Stimulated activated CD4-positive, alpha-beta T cell treated with anti-CD3 and anti-CD28 coated beads, TNF-alpha, amount 100 ng/mL, for 48 hours (primary cell): ENCODE results near the gene TRMT112.

Source experiments
- DNase-seq, 3 donors: peaks; one replicate each; pipeline ENCODE4 v3.0.0-alpha.2; 2020; ENCODE audit warnings: low read depth in 3 of 3

TRMT112 gene

DNA sequence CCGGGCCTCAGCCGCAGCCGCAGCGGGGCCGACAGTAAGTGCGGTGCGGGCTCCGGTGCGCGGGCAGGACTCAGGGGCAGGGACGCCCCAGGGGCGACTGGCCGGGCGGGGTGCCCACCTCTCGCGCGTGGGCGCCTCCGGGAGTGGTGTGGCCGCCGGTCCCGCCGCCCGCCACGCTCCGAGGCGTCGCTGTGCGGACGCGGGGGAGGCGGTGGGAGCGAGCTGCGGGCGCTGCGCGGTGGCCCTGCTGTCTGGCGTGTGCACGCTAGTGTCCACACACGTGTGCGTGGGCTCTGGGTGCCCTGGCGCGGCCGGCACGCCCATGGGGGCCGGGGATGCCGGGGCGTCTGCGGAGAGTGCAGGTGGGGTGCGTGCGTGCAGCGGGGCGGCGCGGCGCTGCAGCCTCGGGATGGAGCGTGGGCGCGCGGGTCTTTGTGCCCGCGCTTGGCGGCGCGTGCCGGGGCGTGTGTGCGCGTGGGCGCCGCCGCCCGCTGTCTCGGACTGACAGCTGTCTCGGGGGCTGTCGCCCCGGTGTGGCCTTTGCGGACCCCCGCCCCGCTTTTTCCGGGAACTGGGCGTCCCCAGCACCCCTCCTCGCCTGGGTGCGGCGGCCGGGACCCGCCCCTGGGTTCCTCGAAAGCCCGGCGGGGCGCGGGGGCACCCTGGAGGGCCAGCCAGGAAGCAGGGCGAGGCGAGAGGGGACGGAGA, 25.5 kb downstream of the TRMT112 start:
- DNase-seq: no peak

DNA sequence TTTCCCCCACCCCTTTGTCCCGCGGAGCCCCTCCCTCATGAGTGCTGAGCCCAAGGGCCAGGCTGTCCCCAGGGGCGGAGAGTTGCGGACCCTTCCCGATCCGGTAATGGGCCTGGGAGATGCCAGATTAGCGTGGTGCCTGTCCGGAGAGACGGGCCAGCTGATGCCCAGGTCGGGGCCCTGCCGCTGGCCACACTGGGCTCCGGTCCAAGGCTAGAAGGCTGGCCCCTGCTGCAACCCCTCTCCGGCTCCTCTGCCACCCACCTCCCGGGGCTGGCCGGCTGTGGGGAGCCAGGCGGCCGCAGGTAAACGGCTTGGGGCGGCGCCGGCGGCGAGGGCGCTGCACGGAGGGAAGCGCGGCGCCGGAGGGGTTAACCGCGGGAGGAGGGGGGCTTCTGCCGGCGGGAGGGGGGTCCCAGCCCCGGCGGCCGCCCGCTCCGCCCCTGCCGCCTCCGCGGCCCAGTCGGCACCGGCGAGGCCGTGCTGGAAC, 26.1 kb downstream of the TRMT112 start, which contains the start of gene KCNK4:
Gene KCNK4, plus strand, starts transcription at position 41 of the 490 bp plus-strand sequence. CDS start 1,717 bp downstream, outside the sequence.
- no peak for DNase-seq

DNA sequence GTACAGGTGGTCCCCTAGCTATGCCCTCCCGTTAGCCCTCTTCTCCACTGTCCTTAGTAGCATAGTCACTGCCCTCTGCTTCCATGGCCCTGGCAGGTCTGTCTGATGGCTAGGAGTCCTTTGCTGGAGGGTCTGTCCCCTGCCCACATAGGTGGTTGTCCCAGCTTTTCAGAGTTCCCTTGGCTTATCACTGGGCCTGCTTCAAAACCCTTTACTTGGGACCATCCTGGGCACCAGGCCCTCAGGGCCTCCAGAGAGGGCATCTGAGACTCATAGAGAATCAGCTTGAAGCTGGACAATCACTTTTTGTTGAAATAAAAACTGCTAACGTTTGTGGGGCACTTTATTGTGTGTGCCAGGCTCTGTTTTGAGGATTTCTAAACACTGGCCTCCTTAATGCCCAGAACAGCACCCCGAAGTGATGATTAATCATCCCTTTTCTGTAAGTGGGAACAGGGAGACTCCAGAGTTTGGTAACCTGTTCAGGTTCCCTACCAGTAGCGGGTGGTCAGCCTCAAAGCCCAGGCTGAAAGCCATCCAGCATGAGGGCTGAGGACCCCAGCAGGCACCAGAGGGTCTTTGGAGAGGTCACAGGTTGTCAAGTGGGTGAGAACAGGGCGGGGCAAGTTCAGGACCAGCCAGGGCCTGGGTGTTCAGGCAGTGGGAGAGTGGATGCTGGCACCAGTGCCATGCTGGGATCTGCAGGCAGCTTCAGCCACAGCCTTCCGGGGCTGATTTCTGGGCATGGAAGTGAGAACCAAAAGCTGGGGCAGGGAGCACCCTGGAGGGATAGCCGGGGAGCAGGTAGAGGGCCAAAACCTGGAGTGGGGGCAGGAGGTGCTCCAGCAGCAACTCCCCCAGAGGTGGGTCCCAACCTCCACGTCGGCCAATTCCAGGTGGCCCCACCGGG, 26.8 kb downstream of the TRMT112 start:
- DNase-seq: no peak

DNA sequence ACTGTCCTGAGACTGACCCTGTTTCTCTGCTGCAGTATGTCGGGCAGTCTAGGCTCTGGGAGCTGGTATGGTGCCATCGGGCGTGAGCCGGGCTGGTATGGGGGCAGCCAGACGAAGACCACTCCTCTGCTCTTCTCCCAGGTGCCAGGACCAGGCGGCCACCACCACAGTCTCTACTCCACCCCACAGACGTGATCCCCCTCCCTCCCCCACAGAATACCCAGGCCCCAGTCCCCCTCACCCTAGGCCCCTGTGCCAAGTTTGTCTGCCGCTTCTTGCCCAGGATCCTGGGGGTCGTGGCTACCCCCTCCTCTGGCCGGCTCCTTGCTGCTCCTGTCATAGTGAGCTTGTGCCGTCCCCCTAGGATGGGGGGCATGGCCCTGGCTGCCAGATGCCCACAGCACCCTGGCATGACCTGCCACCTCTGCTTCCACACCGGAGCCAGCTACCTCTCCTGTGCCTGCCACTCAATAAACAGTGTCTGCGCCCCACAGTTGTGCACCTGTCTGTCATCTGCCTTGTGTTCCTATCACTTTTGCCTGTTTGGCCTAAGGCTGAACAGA, 28.3 kb downstream of the TRMT112 start:
- no peak for DNase-seq

DNA sequence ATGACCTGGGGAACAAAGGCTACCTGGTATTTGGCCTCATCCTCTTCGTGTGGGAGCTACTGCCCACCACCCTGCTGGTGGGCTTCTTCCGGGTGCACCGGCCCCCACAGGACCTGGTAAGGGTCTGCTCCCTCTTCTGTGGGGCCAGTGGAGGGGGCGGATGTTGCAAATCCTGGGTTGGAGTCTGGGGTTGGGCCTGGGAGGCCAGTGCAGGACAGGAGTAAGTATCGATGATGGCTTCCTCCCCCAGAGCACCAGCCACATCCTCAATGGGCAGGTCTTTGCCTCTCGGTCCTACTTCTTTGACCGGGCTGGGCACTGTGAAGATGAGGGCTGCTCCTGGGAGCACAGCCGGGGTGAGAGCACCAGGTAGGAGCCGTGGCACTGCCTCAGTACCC, 29.0 kb downstream of the TRMT112 start:
- no peak for DNase-seq

DNA sequence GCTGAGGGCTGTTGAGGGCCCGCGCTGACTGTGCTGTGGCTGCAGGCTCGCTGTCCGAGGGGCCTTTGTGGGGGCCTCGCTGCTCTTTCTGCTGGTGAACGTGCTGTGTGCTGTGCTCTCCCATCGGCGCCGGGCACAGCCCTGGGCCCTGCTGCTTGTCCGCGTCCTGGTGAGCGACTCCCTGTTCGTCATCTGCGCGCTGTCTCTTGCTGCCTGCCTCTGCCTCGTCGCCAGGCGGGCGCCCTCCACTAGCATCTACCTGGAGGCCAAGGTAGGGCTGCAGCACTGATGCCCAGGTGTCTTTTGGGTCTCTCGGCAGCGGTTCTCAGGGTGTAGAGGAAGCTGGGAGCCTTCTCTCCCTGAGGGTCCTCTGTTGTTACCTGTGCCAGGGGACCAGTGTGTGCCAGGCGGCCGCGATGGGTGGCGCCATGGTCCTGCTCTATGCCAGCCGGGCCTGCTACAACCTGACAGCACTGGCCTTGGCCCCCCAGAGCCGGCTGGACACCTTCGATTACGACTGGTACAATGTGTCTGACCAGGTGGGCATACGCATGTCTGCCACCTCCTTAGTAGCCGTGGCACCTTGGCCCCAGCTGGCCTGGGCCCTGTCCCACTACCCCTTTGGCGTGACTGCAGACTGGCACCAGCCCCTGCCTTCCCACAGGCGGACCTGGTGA, 29.5 kb downstream of the TRMT112 start:
- DNase-seq: no peak

DNA sequence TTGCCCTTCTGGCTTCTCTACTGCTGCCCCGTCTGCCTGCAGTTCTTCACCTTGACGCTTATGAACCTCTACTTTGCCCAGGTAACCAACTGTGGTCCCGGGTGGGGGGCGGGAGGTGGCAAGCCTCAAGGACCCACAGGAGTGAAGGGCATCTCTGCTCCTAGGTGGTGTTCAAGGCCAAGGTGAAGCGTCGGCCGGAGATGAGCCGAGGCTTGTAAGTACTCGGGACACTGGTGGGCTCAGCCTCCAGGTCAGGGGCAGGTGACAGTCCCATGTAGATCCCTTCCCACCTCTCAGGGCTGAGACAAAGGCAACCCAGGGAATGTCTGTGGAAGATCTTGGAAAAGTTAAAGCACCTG, 30.6 kb downstream of the TRMT112 start:
- DNase-seq: no peak

DNA sequence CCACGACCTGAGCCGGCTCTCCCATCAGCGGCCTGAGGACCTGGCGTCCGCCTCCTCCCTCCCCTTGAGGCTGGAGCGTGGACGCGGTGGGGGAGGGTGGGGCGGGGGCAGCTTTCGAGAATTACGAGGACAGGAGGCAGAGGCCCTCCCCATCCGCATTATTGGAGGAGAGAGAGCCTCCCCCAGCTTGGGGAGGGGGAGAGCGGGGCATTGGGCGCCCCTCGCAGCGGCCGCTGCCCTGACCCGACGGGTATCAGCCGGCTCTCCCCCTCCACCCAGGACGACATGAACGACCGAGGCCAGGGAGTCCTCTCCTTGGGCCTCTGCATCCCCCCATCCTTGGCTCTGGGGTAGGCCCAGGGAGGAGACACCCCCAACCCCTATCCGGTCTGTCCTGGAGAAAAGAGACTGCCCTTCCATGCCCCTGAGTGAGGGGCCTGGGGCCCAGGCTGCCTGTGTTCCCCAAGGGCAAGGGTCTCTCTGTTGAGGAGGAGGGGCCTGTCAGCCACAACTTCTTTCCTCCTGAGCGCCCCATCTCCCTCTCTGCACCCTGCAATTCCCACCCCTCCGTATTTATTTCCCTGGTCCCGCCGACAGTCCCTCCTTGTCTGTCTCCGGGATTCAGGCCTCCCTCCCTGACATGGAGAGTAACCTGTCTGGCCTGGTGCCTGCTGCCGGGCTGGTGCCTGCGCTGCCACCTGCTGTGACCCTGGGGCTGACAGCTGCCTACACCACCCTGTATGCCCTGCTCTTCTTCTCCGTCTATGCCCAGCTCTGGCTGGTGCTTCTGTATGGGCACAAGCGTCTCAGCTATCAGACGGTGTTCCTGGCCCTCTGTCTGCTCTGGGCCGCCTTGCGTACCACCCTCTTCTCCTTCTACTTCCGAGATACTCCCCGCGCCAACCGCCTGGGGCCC, 31.2 kb downstream of the TRMT112 start:
- DNase-seq: no peak

DNA sequence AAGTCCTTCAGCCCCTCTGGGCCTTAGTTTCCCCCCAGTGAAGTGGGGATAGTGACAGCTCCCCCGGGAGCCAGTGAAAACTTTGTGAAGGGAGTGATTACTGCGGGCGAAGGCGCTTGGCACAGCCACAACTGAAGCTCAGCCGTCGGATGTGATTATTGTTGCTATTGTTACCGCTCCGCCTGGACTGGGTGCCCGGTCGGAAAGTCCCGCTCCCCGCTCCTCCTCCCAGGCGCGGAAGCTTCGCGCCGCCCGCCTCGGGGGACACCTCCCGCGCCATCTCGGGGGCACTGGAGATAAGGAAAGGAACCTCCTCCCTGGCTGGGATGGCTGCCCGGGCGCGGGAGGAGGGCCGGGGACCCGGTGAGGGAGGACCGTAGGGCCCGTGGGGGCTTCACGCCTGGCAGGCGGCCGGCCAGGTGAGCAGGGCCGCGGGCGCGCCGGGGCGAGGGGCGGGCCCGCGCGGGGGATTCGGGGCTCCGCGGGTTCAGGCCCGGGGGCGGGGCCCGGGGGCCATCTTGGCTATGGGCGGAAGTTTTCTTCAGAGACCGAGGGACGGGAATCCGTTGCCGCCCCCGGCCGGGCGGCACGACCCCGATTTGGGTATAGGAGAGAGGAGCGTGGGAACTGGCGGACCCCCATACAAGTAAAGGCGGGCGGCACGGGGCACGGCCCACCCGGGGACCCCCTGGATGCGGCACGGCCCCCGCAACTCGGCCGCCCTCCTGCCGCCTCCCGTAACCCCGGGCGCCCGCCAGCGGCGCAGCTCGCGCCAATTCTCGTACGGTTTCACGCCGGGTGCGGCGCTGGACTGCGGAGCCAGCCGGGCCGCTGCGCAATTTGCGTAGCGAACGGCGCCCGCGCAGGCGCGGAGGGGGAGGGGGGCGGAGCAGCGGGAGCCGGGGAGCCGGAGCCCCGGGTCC, 32.1 kb downstream of the TRMT112 start, which contains the start of gene GPR137:
Gene GPR137, plus strand, starts transcription at position 887 of the 923 bp plus-strand sequence. CDS start 677 bp downstream, outside the sequence.
- DNase-seq: peak; percentile 74 to 87 (median 82)

DNA sequence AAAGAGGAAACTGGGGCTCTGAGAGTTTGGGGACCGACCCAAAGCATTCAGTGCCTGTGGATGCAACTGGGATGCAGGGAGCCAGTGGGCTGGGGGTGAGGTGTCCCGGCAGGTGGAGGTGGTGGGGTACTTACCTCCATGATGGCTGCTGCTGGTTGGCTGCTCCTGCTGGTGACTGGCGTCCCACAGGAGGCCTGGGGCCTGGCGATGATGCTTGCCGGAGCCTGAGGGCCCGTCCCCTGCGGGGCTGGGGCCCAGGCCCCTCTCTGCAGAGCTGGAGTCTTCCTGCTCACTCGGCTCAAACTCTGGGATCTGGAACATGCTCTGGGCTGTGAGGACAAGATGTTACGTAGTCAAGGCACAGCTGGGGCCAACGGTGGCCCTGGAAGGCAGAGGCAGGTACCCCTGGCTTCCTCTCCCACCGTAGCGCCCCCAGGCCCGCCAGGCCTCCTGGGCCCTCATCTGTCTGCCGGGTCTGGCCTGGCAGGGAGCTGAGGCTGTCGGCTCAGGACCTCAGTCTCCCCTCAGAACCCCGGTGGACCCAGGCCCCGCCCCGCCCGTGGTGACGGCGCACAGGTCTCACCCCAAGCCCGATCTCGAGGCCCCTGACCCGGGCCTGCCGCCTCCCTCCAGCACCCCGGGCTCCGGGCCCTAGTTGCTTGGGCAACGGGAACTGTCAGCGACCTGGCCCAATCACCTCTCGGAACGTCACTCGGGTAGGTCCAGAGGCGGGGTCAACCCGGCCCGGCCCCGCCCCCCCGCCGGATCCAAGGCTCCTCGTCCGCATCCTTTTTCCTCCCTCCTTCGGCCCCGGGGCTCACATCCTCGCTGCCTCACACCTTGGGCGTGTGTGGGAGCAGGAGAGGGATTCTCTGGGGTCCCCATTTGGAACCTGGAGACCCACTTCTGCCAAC, 33.1 kb downstream of the TRMT112 start, which contains the start of gene BAD:
Gene BAD, minus strand, starts transcription at position 618 of the 914 bp plus-strand sequence. Its CDS starts 297 bp downstream, at position 321.
- DNase-seq: peak; percentile 87 to 90 (median 87)

DNA sequence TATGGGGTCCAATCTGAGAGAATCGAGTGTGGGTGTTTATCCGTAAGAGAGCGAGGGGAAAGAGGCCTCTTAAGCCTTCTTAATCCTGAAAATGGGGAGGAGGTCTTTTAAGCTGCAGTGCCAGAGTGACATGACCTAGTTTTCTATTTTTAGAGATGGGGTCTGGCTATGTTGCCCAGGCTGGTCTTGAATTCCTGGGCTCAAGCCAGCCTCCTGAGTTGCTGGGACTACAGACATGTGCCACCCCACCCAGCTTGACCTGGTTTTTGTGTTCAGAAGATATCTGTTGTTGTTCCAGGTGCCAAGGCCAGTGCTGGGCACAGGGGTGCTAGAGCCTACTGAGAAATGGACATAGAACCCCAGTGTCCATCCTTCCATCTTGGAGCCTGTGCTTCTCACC, 34.3 kb downstream of the TRMT112 start:
- no peak for DNase-seq

DNA sequence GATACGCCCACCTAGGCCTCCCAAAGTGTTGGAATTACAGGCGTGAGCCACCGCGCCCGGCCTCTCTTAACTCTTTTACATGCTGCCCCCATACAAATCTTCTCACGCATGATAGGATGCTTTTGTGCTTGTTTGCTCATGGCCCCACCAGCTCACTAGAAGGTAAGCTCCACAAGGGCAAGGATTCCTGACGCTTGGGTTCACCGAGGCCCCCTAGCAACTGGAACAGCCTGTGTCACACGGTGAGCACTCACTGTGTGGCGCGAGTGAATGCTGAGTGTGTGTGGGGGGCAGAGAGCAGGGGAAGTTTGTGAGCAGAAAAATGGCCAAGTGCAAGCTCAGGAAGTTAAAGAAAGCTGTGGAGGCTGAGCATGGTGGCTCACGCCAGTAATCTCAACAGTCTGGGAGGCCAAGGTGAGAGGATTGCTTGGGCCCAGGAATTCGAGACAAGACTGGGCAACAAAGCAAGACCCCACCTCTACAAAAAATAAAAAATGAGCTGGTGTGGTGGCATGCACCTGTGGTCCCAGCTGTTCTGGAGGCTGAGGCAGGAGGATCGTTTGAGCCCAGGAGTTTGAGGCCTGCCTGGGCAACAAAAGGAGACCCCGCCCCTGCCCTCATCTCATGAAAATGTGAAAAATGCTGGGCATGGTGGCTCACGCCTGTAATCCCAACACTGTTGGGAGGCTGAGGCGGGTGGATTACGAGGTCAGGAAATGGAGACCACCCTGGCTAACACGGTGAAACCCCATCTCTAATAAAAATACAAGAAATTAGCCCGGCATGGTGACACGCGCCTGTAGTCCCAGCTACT, 35.2 kb downstream of the TRMT112 start:
- no peak for DNase-seq

DNA sequence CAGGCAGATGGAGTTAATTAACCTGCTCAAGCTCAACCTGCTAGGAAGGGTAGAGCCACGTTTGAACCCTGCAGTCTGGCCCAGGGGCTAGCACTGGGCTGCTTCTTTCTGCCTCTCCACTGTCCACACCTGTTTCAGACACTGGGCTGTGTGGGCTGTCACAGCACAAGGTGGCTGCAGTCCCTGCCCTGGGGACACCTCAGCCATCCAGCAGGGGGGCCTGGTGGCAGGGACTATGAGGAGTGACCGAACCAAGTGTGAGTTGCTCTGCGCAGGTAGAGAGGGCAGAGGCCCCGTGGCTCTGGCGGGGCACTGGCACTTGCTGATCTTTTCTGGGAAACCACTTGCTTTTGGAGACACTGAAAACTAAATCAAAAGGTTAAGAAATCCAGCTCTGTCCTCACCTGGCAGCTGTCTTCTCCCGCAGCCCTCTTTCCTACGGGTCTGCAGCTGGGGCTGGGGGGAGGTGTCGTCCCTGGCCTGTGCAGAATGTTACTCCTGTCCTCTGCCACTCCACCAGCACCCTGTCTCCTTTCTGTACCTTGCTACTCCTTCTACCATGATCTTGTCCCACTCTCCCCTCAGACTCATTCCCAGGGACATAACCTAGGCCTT, 38.7 kb downstream of the TRMT112 start:
- DNase-seq: no peak

DNA sequence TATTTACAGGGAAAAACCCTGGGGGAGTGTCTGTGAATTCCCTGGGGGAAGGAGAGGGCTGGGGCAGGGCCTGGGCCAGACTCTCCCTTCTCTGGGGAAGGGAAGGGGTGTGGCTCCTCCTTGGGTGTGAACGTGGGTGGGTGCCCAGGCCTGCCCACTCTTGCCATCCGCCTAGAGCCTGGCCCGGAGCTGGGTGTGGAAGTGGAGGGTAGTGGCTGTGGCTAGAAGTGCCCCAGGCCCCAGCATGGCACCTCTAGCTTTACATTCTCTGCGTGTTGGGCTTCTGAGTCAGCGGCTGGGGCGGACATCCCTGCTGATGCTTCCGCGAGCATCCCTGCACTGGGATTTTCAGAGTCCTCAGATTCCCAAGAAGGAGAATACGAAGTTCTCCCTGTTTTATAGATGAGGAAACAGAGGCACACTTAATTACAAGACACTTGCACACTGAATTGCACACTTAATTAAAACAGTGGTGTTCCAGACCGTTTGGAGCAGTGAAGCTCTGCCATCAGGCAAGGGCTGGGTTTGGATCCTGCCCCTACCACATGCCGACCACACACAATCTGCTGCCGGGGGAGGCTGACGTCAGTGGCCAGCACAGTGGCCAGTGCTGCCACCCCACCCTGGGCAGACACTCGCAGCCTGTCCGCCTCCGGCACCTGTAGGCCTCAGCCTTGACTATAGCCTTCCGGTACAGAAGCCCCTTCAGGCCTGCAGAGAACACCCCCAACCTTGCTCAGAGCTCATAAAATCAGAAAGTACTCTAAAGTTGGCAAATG, 40.5 kb downstream of the TRMT112 start:
- DNase-seq: no peak

DNA sequence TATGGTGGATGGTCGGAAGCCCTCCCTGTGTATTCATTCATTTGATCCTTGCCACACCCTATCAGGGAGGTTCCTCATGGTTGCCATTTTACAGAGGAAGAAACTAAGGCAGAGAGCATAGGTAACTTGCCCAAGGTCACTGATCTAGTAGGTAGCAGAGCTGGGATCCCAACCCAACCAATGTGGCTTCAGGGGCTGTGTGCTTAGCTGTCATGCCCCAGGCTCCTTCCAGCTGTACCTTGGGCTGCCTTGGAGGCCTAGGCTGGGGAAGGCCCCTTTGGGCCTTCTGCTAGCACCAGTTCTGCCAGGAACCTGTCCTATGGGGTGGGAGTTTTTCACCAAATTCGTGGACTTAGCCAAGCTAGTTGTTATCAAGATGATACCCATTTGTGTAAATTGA, 41.5 kb downstream of the TRMT112 start:
- no peak for DNase-seq
